ENCODE data around the gene DDX18. TPM values are rescaled to one million over a fixed set of nuclear protein-coding genes. Genes with fewer than 3 reads are reported as not detected.

The DDX18 gene
- total and polyA plus RNA-seq, 2 of the 4 experiments (the other 2 are of a cell fraction) = 34.6 to 69.9 TPM

- dilution Hi-C loops (cut with HindIII; ENCODE audit: low sequenced_read_pairs, unreplicated experiment) (no loop called here), intact Hi-C loops (cut with micrococcal nuclease) (no loop called here), in situ Hi-C loops (cut with MboI; ENCODE audit: low sequenced_read_pairs) (no loop called here)
- Histone ChIP-seq H3K4me1 (ENCODE audit: control insufficient read depth, insufficient read depth, low read length) (peaks cover 3% of the 10 kb centered on the region; the same call in 1 of the 2 replicates), H3K4ac (ENCODE audit: low read depth, low read length) (no peak overlapping the region), H3K14ac (replicated peaks; ENCODE audit: low read depth, low read length) (no peak overlapping the region), H4K8ac (ENCODE audit: low read depth in 2 of 2, low read length in 2 of 2) (no peak overlapping the region), H3K18ac (ENCODE audit: low read depth, low read length) (no peak overlapping the region), H2BK120ac (ENCODE audit: low read depth, low read length) (0 out of 2 replicates have a peak overlapping the region, but pooled peaks have one; percentile 8), H3K27me3 (ENCODE audit: control insufficient read depth, insufficient read depth, low read length) (peaks cover 13% of the 10 kb centered on the region), H3K9me1 (ENCODE audit: insufficient read depth, low read length) (peaks cover 8% of the 10 kb centered on the region; the same call in 1 of the 2 replicates), H2AK9ac (replicated peaks; ENCODE audit: low read depth, low read length, poor library complexity) (peak overlapping the region; percentile 47), H3K79me1 (ENCODE audit: low read depth in 1 of 2, low read length in 2 of 2) (no peaks in the 10 kb centered on the region), H3K36me3 (ENCODE audit: control insufficient read depth, insufficient read depth, low read length) (no peaks in the 10 kb centered on the region), H3K56ac (ENCODE audit: extremely low read depth, insufficient read depth, low read length) (peak overlapping the region; percentile 13; the same call in 1 of the 2 replicates), H3K9ac (ENCODE audit: low read depth, low read length) (no peak overlapping the region), H2BK15ac (ENCODE audit: low read depth, low read length) (no peak overlapping the region), H2BK5ac (ENCODE audit: low read depth, low read length, poor library complexity, severe bottlenecking) (no peak overlapping the region), H3K23ac (ENCODE audit: low read depth, low read length) (0 out of 2 replicates have a peak overlapping the region, but pooled peaks have one; percentile 24), H3K4me2 (ENCODE audit: low read depth, low read length) (no peak overlapping the region), H2AK5ac (ENCODE audit: low read depth, low read length) (no peak overlapping the region), H2BK20ac (ENCODE audit: low read depth, low read length) (peak overlapping the region; percentile 34; the same call in 1 of the 2 replicates), H3K9me3 (ENCODE audit: control insufficient read depth, insufficient read depth, low read length) (peaks cover under 1% of the 10 kb centered on the region; the same call in 1 of the 2 replicates), H3K4me3 (ENCODE audit: insufficient read depth, low read depth, low read length) (no peak overlapping the region), H2AFZ (replicated peaks; ENCODE audit: low read length, poor library complexity) (no peak overlapping the region), H4K5ac (ENCODE audit: low read depth, low read length) (no peak overlapping the region), H4K20me1 (ENCODE audit: insufficient read depth, low read length) (no peaks in the 10 kb centered on the region), H4K91ac (ENCODE audit: insufficient read depth, low read depth, low read length) (no peak overlapping the region; the same call in 1 of the 2 replicates), H3K27ac (ENCODE audit: insufficient read depth, low read length) (no peak overlapping the region)
- CTCF ChIA-PET = no interaction called here
- TF ChIP-seq MAFK (IDR thresholded peaks at IDR 0.05; ENCODE audit: low read depth, low read length) (no peak; the same call in 1 of the 2 replicates), ELK1 (IDR thresholded peaks at IDR 0.05; ENCODE audit: borderline replicate concordance, low read depth, low read length) (no peak), RAD21 (IDR thresholded peaks at IDR 0.05; ENCODE audit: low read length) (no peak), MXI1 (IDR thresholded peaks at IDR 0.05; ENCODE audit: borderline replicate concordance, low read depth, low read length) (no peak), FOS (IDR thresholded peaks at IDR 0.05; ENCODE audit: low read depth, low read length) (no peak), SMC3 (IDR thresholded peaks at IDR 0.05; ENCODE audit: low read depth, low read length) (no peak), MAZ (IDR thresholded peaks at IDR 0.05; ENCODE audit: borderline replicate concordance, low read depth, low read length) (no peak), POLR2A (IDR thresholded peaks at IDR 0.05; ENCODE audit: low read depth, low read length) (no peak), CEBPB (IDR thresholded peaks at IDR 0.05; ENCODE audit: low read depth, low read length) (no peak), BHLHE40 (IDR thresholded peaks at IDR 0.05; ENCODE audit: low read depth, low read length) (no peak), CHD1 (IDR thresholded peaks at IDR 0.05; ENCODE audit: low read depth, low read length) (no peak), RFX5 (IDR thresholded peaks at IDR 0.05; ENCODE audit: low read depth, low read length) (no peak), CTCF (conservative IDR thresholded peaks at IDR 0.05; ENCODE audit: low read depth, low read length) (no peak), NFE2L2 (IDR thresholded peaks at IDR 0.05; ENCODE audit: low read depth, low read length) (no peak), RCOR1 (IDR thresholded peaks at IDR 0.05; ENCODE audit: insufficient replicate concordance, low read length) (no peak)
- TF ChIP-seq, protein P1, sequence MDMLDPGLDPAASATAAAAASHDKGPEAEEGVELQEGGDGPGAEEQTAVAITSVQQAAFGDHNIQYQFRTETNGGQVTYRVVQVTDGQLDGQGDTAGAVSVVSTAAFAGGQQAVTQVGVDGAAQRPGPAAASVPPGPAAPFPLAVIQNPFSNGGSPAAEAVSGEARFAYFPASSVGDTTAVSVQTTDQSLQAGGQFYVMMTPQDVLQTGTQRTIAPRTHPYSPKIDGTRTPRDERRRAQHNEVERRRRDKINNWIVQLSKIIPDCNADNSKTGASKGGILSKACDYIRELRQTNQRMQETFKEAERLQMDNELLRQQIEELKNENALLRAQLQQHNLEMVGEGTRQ (IDR thresholded peaks at IDR 0.05; ENCODE audit: low read depth, low read length) = no peak
- DNase-seq = no peak
- no TSS peak for BruUV-seq (replicated peaks)
- ATAC-seq (ENCODE audit: low read depth) = no peak
- POLR2A ChIA-PET (ENCODE audit: unreplicated experiment) = interaction anchor here (0.6 kb wide), 1 partner anchor 993 kb away, joined by 12 read pairs; the partner anchor contains the start of gene EN1
- no CpG with 5 or more reads among the region's 6 CpGs for WGBS, 2 experiments (ENCODE audit: extremely low coverage in 2 of 2, insufficient read length in 1 of 2)
These were observed 40.1 kb downstream of the DDX18 start for GRCh38 chr2:117854610-117855009.
